HG02798 (cell line): ENCODE data around the gene EIF2AK3.
"Not testable (repeated sequence)": the region's sequence is repeated elsewhere in the genome, so short reads cannot be mapped to it uniquely, and the experiment has no call there.

Experiments
- ATAC-seq: cut with Tn5 transposase; IDR thresholded peaks from one replicate; pipeline ENCODE4 v1.9.1; 2021; ENCODE audit warnings: mild to moderate bottlenecking; ENCODE audit not compliant: unreplicated experiment, poor library complexity

The EIF2AK3 gene

GRCh38 chr2:88638123-88638650 lies 10.9 kb upstream of the EIF2AK3 start:
- ATAC-seq, result no peak

- ATAC-seq, result no peak
These were observed 10.2 kb upstream of the EIF2AK3 start for GRCh38 chr2:88637464-88637863.

GRCh38 chr2:88636026-88636425 lies 8.8 kb upstream of the EIF2AK3 start:
- no peak for ATAC-seq

GRCh38 chr2:88632569-88632968 lies 5.3 kb upstream of the EIF2AK3 start:
- no peak for ATAC-seq

- no peak for ATAC-seq
These were observed 1.3 kb upstream of the EIF2AK3 start for GRCh38 chr2:88628571-88628939.

GRCh38 chr2:88627856-88628570 lies 749 bp upstream of the EIF2AK3 start:
- peak; percentile 44 for ATAC-seq

GRCh38 chr2:88626171-88627054 lies 851 bp downstream of the EIF2AK3 start:
- peak; percentile 0 for ATAC-seq

GRCh38 chr2:88624477-88624876 lies 2.8 kb downstream of the EIF2AK3 start:
- no peak for ATAC-seq

GRCh38 chr2:88623831-88624465 lies 3.3 kb downstream of the EIF2AK3 start:
- ATAC-seq, result not testable (repeated sequence)

- no peak for ATAC-seq
These were observed 5.0 kb downstream of the EIF2AK3 start for GRCh38 chr2:88622307-88622706.

GRCh38 chr2:88621432-88621831 lies 5.8 kb downstream of the EIF2AK3 start:
- no peak for ATAC-seq

GRCh38 chr2:88620015-88620414 lies 7.2 kb downstream of the EIF2AK3 start:
- no peak for ATAC-seq

- peak; percentile 54 for ATAC-seq
These were observed 11.4 kb downstream of the EIF2AK3 start for GRCh38 chr2:88615822-88616221.

- ATAC-seq, result peak; percentile 82
These were observed 12.6 kb downstream of the EIF2AK3 start for GRCh38 chr2:88614497-88615157.

GRCh38 chr2:88613921-88614320 lies 13.3 kb downstream of the EIF2AK3 start:
- no peak for ATAC-seq

GRCh38 chr2:88608184-88608583 lies 19.1 kb downstream of the EIF2AK3 start:
- no peak for ATAC-seq

GRCh38 chr2:88607416-88607815 lies 19.8 kb downstream of the EIF2AK3 start:
- no peak for ATAC-seq

- peak; percentile 90 for ATAC-seq
These were observed 20.8 kb downstream of the EIF2AK3 start for GRCh38 chr2:88606371-88607030.

- no peak for ATAC-seq
These were observed 24.1 kb downstream of the EIF2AK3 start for GRCh38 chr2:88603146-88603545.

- no peak for ATAC-seq
These were observed 25.2 kb downstream of the EIF2AK3 start for GRCh38 chr2:88602022-88602421.
